ENCODE measurements around the gene DSCAML1. TPM values are rescaled to one million over a fixed set of nuclear protein-coding genes. Genes with fewer than 3 reads are reported as not detected.

The DSCAML1 gene, protein sequence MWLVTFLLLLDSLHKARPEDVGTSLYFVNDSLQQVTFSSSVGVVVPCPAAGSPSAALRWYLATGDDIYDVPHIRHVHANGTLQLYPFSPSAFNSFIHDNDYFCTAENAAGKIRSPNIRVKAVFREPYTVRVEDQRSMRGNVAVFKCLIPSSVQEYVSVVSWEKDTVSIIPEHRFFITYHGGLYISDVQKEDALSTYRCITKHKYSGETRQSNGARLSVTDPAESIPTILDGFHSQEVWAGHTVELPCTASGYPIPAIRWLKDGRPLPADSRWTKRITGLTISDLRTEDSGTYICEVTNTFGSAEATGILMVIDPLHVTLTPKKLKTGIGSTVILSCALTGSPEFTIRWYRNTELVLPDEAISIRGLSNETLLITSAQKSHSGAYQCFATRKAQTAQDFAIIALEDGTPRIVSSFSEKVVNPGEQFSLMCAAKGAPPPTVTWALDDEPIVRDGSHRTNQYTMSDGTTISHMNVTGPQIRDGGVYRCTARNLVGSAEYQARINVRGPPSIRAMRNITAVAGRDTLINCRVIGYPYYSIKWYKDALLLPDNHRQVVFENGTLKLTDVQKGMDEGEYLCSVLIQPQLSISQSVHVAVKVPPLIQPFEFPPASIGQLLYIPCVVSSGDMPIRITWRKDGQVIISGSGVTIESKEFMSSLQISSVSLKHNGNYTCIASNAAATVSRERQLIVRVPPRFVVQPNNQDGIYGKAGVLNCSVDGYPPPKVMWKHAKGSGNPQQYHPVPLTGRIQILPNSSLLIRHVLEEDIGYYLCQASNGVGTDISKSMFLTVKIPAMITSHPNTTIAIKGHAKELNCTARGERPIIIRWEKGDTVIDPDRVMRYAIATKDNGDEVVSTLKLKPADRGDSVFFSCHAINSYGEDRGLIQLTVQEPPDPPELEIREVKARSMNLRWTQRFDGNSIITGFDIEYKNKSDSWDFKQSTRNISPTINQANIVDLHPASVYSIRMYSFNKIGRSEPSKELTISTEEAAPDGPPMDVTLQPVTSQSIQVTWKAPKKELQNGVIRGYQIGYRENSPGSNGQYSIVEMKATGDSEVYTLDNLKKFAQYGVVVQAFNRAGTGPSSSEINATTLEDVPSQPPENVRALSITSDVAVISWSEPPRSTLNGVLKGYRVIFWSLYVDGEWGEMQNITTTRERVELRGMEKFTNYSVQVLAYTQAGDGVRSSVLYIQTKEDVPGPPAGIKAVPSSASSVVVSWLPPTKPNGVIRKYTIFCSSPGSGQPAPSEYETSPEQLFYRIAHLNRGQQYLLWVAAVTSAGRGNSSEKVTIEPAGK (N-terminal part only)
- 0.25 to 0.90 TPM (median 0.82 TPM) in 3 replicates for total RNA-seq (2021)
- Bru-seq, nascent RNA: percentile 17 among the genes with signal in this experiment
- long read RNA-seq, experiment 1, partial matches to known transcripts: 1 of 1 reads
- long read RNA-seq, experiment 1, other reads (novel, unspliced or antisense): 0 of 1 reads
- long read RNA-seq, experiment 2: 0 reads
- long read RNA-seq, experiment 3: 0 reads

DNA sequence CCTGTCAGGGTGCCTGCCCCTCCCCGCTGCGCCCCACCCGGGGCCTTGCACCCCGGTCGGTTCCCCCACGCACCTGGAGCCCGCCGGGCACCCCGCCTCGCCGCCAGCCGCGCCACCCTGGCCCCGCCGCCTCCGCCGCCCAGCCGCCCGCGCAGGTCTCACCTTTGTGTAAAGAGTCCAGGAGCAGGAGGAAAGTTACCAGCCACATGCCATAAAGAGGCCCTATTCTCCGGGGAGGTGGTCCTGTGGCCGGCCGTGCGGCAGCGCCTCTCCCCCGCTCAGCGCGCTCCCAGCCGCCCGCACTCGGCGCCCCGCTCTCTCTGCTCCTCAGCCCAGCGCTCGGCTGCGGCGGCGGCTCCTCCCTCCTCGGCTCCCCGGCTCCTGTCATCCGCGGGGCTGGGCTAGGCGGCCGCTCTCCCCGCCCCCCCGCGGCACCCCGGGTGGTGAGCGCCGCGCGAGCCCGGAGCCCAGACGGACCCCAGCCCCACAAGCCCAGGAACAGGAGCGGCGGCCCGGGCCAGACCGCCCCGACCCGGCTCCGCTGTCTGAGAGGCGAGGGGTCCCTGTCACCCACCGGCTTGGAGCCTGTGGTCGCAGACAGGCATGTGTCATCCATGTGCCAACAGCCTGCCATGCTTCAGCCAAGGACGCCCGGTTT is at the start of gene DSCAML1:
TSS of gene DSCAML1 (minus strand) at position 345 of the 658 bp plus-strand sequence. CDS start at position 208, 137 bp downstream.
- no peak within 1 kb of the TSS for H3K27ac Mint-ChIP-seq

DNA sequence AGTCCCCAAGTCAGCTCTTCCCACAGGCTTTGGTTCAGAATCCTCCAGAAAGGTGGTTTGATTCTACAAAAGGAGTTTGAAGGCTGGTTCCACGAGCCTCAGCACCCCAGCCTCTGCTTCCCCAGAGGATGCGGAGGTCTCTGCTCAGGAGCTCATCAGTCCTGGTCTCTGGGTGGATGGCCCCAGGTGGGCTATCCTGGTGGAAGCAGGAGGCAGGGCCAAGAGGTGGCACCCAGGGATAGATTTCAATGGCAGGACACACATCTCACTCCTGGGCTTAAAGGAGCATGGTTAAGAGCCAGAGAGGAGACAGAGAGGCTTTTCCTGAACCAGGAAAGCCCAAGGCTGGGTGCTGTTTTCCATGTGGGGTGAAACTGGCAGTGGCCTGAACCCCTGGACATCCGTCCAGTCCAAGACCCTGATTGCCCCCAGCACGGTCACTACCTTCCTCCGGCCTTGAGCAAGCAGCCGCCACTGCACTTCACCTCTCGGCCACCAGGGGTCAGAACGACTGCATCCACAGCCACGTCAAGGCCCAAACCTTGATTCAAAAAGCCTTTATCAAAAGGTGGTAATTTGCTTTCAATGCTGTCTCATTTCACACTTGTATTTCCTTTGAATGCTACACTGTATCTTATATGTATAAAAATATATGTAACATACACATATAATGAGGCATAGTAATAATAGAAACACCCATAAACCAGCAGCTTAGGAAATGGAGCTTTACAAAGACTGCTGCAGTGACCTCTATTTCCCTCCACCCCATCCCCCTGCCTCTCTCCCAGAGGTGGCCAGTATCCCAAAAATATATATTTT is 46.9 kb upstream of the DSCAML1 start:
- CTCF ChIA-PET: interaction anchor here (0.5 to 4.0 kb wide), 17 partner anchors 9 to 1542 kb away, joined by 3 to 83 read pairs (median 4); partner anchors contain the start of genes FXYD2 and FXYD6
- Mint-ChIP-seq H3K27ac (no peak overlapping the region), H3K9me3 (peaks cover 4% of the 10 kb centered on the region; the same call in 1 of the 2 replicates), H3K36me3 (no peaks in the 10 kb centered on the region), H3K27me3 (ENCODE audit: low read depth) (no peaks in the 10 kb centered on the region), H3K4me3 (no peak overlapping the region), H3K4me1 (no peaks in the 10 kb centered on the region)
- peak; percentile 79 for ATAC-seq
- DNase-seq (ENCODE audit: low spot score): peak; percentile 84
- POLR2A ChIA-PET: interaction anchor here (0.9 kb wide), 1 partner anchor 21 kb away, joined by 3 read pairs; no protein-coding TSS in a partner anchor
- TF ChIP-seq, protein P1, sequence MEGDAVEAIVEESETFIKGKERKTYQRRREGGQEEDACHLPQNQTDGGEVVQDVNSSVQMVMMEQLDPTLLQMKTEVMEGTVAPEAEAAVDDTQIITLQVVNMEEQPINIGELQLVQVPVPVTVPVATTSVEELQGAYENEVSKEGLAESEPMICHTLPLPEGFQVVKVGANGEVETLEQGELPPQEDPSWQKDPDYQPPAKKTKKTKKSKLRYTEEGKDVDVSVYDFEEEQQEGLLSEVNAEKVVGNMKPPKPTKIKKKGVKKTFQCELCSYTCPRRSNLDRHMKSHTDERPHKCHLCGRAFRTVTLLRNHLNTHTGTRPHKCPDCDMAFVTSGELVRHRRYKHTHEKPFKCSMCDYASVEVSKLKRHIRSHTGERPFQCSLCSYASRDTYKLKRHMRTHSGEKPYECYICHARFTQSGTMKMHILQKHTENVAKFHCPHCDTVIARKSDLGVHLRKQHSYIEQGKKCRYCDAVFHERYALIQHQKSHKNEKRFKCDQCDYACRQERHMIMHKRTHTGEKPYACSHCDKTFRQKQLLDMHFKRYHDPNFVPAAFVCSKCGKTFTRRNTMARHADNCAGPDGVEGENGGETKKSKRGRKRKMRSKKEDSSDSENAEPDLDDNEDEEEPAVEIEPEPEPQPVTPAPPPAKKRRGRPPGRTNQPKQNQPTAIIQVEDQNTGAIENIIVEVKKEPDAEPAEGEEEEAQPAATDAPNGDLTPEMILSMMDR (IDR thresholded peaks at IDR 0.05): peak; percentile 99
- TF ChIP-seq SMAD4 (CRISPR knock-in tag; IDR thresholded peaks at IDR 0.05): no peak

More for the DNA sequence above, at the start of gene DSCAML1:
- peaks cover 15% of the 10 kb centered on the region for H3K4me1 Mint-ChIP-seq
- peaks cover 73% of the 10 kb centered on the region for H3K27me3 Mint-ChIP-seq (ENCODE audit: low read depth)
- no peak for TF ChIP-seq CREB1 (CRISPR knock-in tag; IDR thresholded peaks at IDR 0.05)
- TF ChIP-seq TEAD4 (CRISPR knock-in tag; IDR thresholded peaks at IDR 0.05): no peak
- TF ChIP-seq JUN (CRISPR knock-in tag; IDR thresholded peaks at IDR 0.05): no peak
- TF ChIP-seq, protein P2, sequence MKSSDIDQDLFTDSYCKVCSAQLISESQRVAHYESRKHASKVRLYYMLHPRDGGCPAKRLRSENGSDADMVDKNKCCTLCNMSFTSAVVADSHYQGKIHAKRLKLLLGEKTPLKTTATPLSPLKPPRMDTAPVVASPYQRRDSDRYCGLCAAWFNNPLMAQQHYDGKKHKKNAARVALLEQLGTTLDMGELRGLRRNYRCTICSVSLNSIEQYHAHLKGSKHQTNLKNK (CRISPR knock-in tag; IDR thresholded peaks at IDR 0.05): no peak
- TF ChIP-seq NFYB (CRISPR knock-in tag; conservative IDR thresholded peaks at IDR 0.05; ENCODE audit: low read depth): no peak
- TF ChIP-seq, protein P3, sequence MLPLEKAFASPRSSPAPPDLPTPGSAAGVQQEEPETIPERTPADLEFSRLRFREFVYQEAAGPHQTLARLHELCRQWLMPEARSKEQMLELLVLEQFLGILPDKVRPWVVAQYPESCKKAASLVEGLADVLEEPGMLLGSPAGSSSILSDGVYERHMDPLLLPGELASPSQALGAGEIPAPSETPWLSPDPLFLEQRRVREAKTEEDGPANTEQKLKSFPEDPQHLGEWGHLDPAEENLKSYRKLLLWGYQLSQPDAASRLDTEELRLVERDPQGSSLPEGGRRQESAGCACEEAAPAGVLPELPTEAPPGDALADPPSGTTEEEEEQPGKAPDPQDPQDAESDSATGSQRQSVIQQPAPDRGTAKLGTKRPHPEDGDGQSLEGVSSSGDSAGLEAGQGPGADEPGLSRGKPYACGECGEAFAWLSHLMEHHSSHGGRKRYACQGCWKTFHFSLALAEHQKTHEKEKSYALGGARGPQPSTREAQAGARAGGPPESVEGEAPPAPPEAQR (CRISPR knock-in tag; IDR thresholded peaks at IDR 0.05): no peak
- no peak for TF ChIP-seq ZNF263 (CRISPR knock-in tag; IDR thresholded peaks at IDR 0.05; ENCODE audit: low read depth)
- no peaks in the 10 kb centered on the region for H3K9me3 Mint-ChIP-seq
- peak within 1 kb of the TSS; percentile 74 for H3K4me3 Mint-ChIP-seq
- POLR2A ChIA-PET: interaction anchor here (0.7 kb wide), 1 partner anchor 10 kb away, joined by 3 read pairs; no protein-coding TSS in a partner anchor
- ATAC-seq (peak; percentile 74), DNase-seq (ENCODE audit: low spot score) (peak; percentile 66)
- H3K36me3 Mint-ChIP-seq: no peaks in the 10 kb centered on the region
- CTCF ChIA-PET: interaction anchor here (0.9 to 3.4 kb wide), 3 partner anchors 12 to 371 kb away, joined by 3 to 23 read pairs (median 4); no protein-coding TSS in a partner anchor
